CD4-positive, alpha-beta T cell treated with Interleukin-1 beta for 1 hour (primary cell): Measurements from ENCODE around the gene EEF1B2.
"Not testable (repeated sequence)": the region's sequence is repeated elsewhere in the genome, so short reads cannot be mapped to it uniquely, and the experiment has no call there.

Experiments used
- DNase-seq, 2 donors: peaks; one replicate each; pipeline ENCODE4 v3.0.0-alpha.2; 2020 to 2022

Gene EEF1B2

GRCh38 chr2:206168230-206168629, 8.5 kb downstream of the EEF1B2 start:
- not testable (repeated sequence) for DNase-seq

- not testable (repeated sequence) for DNase-seq
Observed at GRCh38 chr2:206171624-206172397, 12.1 kb downstream of the EEF1B2 start.

GRCh38 chr2:206173147-206173546, 13.5 kb downstream of the EEF1B2 start:
- DNase-seq = no peak

GRCh38 chr2:206176121-206176520, 16.4 kb downstream of the EEF1B2 start:
- no peak for DNase-seq

GRCh38 chr2:206176901-206177300, 17.2 kb downstream of the EEF1B2 start:
- no peak for DNase-seq

GRCh38 chr2:206181526-206181925, 21.8 kb downstream of the EEF1B2 start:
- not testable (repeated sequence) for DNase-seq

GRCh38 chr2:206189691-206190090, 30.0 kb downstream of the EEF1B2 start:
- DNase-seq = no peak

- DNase-seq = no peak
Observed at GRCh38 chr2:206190111-206190510, 30.4 kb downstream of the EEF1B2 start.

GRCh38 chr2:206190689-206191088, 31.0 kb downstream of the EEF1B2 start:
- no peak for DNase-seq

GRCh38 chr2:206192157-206192556, 32.5 kb downstream of the EEF1B2 start:
- DNase-seq = no peak

- no peak for DNase-seq
Observed at GRCh38 chr2:206193671-206194357, 34.1 kb downstream of the EEF1B2 start.

GRCh38 chr2:206198677-206199076, 39.0 kb downstream of the EEF1B2 start:
- DNase-seq = no peak

GRCh38 chr2:206201075-206201848, 41.6 kb downstream of the EEF1B2 start:
- no peak for DNase-seq

GRCh38 chr2:206202446-206202845, 42.8 kb downstream of the EEF1B2 start:
- DNase-seq = no peak

- DNase-seq = no peak
Observed at GRCh38 chr2:206203331-206203730, 43.6 kb downstream of the EEF1B2 start.

- no peak for DNase-seq
Observed at GRCh38 chr2:206204710-206205109, 45.0 kb downstream of the EEF1B2 start.

GRCh38 chr2:206207316-206207715, 47.6 kb downstream of the EEF1B2 start:
- not testable (repeated sequence) for DNase-seq

- no peak for DNase-seq
Observed at GRCh38 chr2:206208900-206209299, 49.2 kb downstream of the EEF1B2 start.

GRCh38 chr2:206211657-206212255, 52.1 kb downstream of the EEF1B2 start:
- DNase-seq = no peak
